Activated CD4-positive, alpha-beta T cell treated with anti-CD3 and anti-CD28 coated beads for 24 hours (primary cell): ENCODE results near the gene KRTAP10-5.
"Not testable (repeated sequence)": the region's sequence is repeated elsewhere in the genome, so short reads cannot be mapped to it uniquely, and the experiment has no call there.

Experiments used
- DNase-seq, 2 donors: peaks; one replicate each; pipeline ENCODE4 v3.0.0-alpha.2; 2020; ENCODE audit warnings: low read depth in 2 of 2

Gene KRTAP10-5

GRCh38 chr21:44580231-44580821 lies at the start of gene KRTAP10-5:
Gene KRTAP10-5, minus strand, starts transcription at chr21:44580604. Its CDS starts 26 bp downstream, at chr21:44580578.
- DNase-seq, result not testable (repeated sequence)

DNA sequence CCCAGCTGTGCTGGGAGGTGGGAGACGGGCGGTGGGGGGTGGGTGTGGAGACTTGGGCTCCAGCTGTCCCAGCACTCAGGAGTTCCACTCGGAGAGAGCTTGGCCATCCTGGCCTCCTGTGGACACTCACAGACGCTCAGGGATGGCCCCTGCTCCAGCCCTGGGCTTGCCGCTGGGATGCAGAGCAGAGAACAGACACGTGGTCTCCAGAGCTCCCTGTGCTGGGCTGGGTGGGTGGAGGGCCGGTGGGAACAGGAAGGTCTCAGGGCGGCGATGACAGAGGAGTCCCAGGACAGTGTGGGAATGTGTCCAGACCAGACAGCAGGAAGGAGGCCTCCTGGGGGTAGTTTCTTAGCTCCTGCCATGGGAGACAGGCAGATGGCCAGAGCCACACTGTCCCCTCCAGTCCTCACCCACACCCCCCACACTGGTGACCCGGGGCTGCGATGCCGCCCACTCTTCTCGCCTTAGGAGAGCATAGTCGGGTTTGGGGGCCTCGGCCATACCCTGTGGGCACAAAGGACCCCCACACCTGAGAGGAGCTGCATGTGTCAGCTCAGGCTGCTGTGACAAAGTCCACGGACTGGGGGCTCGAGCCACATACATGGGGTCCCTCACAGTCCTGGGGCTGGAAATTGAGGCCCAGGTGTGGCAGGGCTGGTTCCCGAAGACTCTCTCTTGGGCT lies 48.4 kb upstream of the KRTAP10-5 start:
- no peak for DNase-seq

DNA sequence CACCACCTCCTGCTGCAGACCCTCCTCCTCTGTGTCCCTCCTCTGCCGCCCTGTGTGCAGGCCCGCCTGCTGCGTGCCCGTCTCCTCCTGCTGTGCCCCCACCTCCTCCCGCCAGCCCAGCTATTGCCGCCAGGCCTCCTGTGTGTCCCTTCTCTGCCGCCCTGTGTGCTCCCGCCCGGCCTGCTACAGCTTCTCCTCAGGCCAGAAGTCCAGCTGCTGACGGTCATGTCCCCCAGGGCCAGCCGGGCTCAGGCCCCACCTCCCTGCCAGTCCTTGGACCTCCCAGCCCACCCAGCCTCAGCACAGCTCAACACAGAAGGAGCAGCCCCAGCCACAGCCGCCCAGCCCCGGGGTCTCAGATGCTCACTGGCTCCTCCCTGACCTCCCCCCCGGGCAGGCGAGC lies 47.4 kb upstream of the KRTAP10-5 start:
- DNase-seq, result not testable (repeated sequence)

GRCh38 chr21:44627181-44627822 lies 46.9 kb upstream of the KRTAP10-5 start:
- DNase-seq, result not testable (repeated sequence)

- DNase-seq, result no peak
Measured at GRCh38 chr21:44626673-44627143, 46.3 kb upstream of the KRTAP10-5 start, which contains the start of gene KRTAP10-9. Gene KRTAP10-9, plus strand, starts transcription at chr21:44627093. Its CDS starts 79 bp downstream, at chr21:44627172.

DNA sequence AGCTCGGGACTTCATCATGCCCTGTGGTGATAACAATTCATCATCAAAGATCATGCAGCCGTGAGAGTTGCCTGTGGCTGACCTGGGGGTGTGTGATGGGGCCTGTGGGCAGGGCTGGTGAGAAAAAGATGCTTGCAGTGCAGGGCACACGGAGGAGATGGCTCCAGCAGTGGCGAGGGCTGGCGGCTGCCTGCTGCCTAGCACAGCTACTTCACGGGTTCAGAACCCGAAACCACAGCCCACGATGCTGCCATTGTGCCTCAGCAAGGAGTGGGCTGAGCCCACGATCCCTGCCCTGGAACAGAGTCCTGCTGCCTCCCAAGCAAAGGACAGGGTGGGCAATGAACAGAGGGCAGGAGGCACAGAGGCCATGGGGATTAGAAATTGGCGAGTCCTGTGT lies 45.9 kb upstream of the KRTAP10-5 start:
- DNase-seq, result no peak

DNA sequence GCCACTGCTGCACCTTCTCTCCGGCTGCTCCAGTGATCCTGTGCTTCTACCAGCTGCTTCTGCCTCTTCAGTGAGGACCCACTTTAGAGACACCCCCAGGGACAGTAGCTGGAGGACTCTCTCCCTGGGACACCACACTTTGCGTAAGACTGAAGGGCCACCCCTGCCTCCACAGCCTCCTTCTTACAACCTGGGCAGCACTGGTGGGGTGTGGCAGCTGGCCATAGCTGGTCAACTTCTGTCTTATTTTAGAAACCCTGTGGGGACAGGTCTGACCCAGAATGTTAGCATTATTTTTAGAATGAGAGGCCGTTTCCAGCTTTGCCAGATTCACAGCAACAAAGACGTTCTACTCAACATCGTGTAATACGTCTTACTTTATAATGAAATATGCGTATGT lies 45.4 kb upstream of the KRTAP10-5 start:
- DNase-seq, result no peak

GRCh38 chr21:44623575-44623974 lies 43.2 kb upstream of the KRTAP10-5 start:
- no peak for DNase-seq

- no peak for DNase-seq
Measured at GRCh38 chr21:44619886-44620285, 39.5 kb upstream of the KRTAP10-5 start.

- peak; percentile 12 to 32 for DNase-seq
Measured at GRCh38 chr21:44618909-44619308, 38.5 kb upstream of the KRTAP10-5 start.

GRCh38 chr21:44618504-44618903 lies 38.1 kb upstream of the KRTAP10-5 start:
- DNase-seq, result no peak

DNA sequence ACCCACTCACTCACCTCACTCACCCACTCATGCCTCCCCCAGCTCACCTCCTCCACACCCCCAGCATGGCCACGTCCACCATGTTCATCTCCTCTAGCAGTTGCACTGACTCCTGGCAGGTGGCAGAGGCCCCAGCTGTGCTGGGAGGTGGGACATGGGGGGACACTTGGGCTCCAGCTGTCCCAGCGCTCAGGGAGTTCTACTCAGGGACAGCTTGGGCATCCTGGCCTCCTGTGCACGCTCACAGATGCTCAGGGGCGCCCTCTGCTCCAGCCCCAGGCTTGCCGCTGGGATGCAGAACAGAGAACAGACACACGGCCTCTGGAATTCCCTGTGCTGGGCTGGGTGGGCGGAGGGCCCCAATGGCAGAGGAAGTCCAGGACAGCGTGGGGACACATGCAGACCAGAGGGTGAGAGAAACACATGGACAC lies 36.7 kb upstream of the KRTAP10-5 start:
- no peak for DNase-seq

DNA sequence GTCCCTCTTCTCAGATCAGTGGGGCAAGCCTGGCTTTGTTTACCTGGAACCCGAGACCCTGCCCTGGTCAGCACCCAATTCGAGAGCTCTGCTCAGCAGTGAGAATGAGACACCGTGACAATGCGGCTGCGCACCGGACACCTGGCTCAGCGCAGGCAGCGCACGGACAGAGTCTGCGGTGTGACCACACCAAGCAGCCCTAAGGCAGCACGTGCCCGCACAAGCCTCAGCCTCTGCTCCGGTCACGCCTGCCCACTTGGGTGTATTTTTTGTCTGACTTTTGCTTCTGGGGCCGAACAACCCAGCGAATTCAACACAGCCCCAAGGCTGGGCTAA lies 36.2 kb upstream of the KRTAP10-5 start:
- no peak for DNase-seq

- DNase-seq, result no peak
Measured at GRCh38 chr21:44615911-44616590, 35.6 kb upstream of the KRTAP10-5 start.

- no peak for DNase-seq
Measured at GRCh38 chr21:44615466-44615865, 35.1 kb upstream of the KRTAP10-5 start.

- no peak for DNase-seq
Measured at GRCh38 chr21:44614961-44615391, 34.6 kb upstream of the KRTAP10-5 start.

GRCh38 chr21:44614161-44614631 lies 33.8 kb upstream of the KRTAP10-5 start:
- no peak for DNase-seq

DNA sequence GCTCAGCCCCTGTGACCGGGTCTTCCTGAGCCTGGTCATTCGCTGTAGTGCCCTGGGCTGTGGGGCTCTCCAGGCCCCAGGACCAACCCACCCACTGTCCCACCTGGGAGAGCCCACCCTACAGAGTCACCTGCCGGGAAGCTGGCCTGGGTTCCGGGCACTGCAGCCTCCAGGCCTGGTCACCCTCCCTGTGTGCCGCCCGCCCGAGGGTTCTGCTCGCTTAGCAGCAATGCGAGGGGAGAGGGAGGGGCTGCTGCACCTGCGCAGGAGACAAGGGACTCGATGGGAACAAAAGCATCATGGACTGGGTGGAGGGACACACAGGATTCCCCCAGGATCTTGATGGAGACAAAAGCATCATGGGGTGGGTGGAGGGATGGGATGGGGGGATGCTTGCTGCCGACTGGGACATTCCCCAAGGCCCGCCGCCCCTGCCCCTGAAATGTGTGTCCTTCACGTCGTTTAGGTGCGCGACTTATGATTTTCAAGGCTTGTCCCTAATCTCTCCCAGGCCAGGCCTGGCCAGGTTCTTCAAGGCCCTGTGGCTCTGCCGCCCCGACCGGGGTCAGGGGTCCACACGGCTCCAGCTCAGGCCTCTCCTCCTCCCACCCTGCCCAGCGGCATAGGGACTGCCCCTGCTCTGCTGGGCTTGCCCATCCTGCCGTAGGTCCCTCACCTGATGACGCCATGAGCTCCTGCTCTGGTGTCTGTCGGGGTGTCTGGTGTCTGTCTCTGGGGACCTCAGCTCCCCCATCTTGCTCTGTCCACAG lies 33.2 kb upstream of the KRTAP10-5 start:
- DNase-seq, result no peak

GRCh38 chr21:44612669-44613229 lies 32.3 kb upstream of the KRTAP10-5 start:
- DNase-seq, result no peak

- DNase-seq, result no peak
Measured at GRCh38 chr21:44612029-44612486, 31.7 kb upstream of the KRTAP10-5 start, which contains the start of gene KRTAP10-8. Gene KRTAP10-8, plus strand, starts transcription at chr21:44612079. Its CDS starts 22 bp downstream, at chr21:44612101.

DNA sequence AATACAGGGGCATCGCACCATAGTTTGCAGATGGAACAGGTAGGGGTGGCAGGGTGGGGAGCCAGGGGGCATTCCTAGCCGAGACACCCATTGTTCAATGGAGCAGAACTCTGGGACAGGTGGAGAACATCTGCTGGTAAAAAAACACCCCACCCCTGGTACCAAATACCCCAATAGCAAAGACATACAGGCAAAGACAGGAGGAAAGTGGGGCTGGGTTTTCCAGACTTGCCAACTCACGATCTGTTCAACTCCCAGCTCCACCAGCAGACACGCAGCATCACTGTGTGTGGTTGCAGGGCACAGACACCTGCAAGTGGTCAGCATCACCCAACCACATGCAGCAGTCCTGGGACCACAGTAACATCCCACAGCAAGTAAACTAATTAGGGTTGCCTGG lies 31.1 kb upstream of the KRTAP10-5 start:
- DNase-seq, result no peak
